ENCODE results near the gene MCOLN2. TPM values are rescaled to one million over a fixed set of nuclear protein-coding genes. Genes with fewer than 3 reads are reported as not detected.

MCOLN2 gene
- total RNA-seq, 2 donors from 2014 or later, result 15.4 to 21.6 TPM

DNA sequence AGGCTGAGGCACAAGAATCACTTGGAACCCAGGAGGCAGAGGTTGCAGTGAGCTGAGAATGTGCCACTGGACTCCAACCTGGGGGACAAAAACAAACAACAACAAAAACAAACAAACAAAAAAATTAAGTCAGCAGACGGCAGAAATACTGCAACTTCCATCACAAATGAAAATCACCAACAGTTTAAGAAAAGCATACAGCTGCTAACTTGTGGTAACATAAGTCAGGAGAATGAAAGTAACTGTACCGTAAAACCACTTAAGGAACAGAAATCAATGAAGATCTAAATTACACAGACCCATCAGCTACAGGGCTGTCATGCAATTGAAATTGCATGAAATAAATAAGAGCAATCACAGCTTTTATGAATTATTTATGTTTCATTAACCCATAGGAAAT is 25.0 kb downstream of the MCOLN2 start:
- H3K27me3 ChIP-seq, result no peaks in the 10 kb centered on the region
- no peaks in the 10 kb centered on the region for H3K9me3 ChIP-seq
- no peak for DNase-seq
- no peak overlapping the region for H3K9ac ChIP-seq (ENCODE audit: low read depth in 2 of 2, low read length in 2 of 2)
- no peaks in the 10 kb centered on the region for H3K4me1 ChIP-seq
- H3K27ac ChIP-seq, result no peak overlapping the region
- intact Hi-C loops (cut with DNase I), result no loop called here
- H3K4me3 ChIP-seq, result no peak overlapping the region
- H3K36me3 ChIP-seq, result no peaks in the 10 kb centered on the region
- TF ChIP-seq, protein P1, sequence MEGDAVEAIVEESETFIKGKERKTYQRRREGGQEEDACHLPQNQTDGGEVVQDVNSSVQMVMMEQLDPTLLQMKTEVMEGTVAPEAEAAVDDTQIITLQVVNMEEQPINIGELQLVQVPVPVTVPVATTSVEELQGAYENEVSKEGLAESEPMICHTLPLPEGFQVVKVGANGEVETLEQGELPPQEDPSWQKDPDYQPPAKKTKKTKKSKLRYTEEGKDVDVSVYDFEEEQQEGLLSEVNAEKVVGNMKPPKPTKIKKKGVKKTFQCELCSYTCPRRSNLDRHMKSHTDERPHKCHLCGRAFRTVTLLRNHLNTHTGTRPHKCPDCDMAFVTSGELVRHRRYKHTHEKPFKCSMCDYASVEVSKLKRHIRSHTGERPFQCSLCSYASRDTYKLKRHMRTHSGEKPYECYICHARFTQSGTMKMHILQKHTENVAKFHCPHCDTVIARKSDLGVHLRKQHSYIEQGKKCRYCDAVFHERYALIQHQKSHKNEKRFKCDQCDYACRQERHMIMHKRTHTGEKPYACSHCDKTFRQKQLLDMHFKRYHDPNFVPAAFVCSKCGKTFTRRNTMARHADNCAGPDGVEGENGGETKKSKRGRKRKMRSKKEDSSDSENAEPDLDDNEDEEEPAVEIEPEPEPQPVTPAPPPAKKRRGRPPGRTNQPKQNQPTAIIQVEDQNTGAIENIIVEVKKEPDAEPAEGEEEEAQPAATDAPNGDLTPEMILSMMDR (IDR thresholded peaks at IDR 0.05), result no peak

DNA sequence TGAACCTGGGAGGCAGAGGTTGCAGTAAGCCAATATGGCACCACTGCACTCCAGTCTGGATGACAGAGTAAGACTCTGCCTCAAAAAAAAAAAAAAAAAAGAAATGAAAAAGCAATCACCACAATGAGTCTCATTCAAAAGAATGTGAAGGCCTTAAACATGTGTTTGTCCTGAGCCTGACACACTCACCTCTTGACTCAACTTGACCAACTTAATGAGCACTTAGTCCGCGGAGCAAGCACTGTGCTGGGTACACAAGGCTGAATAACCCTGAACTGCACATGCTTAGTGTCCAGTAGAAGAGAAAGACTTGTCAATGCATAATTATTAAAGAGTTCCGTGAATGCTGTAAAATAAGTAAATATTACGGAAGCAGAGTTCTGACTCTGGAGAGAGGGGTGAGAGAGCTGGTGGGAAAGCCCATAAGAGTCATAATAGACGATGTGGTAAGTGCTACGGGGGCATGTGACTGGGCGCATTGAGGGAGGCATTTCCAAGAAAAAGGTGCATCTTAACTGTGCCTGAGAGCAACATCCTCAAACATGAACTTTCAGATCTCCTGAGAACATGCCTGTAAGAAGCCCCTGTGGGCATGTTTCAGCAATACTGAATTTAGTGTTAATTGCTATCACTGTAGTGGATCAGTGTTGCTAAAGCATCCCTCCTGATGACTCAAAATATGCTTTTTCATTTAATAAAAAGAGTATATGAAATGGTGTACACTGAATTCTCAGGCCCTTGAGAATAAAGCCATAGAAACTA is 27.2 kb downstream of the MCOLN2 start:
- Histone ChIP-seq H3K4me1 (no peaks in the 10 kb centered on the region), H3K9me3 (no peaks in the 10 kb centered on the region), H3K27ac (peak overlapping the region; percentile 32), H3K36me3 (no peaks in the 10 kb centered on the region), H3K27me3 (no peaks in the 10 kb centered on the region), H3K4me3 (no peak overlapping the region), H3K9ac (ENCODE audit: low read depth in 2 of 2, low read length in 2 of 2) (no peak overlapping the region)
- intact Hi-C loops (cut with DNase I), result no loop called here
- no peak for DNase-seq
- TF ChIP-seq, protein P1 (IDR thresholded peaks at IDR 0.05), result no peak

DNA sequence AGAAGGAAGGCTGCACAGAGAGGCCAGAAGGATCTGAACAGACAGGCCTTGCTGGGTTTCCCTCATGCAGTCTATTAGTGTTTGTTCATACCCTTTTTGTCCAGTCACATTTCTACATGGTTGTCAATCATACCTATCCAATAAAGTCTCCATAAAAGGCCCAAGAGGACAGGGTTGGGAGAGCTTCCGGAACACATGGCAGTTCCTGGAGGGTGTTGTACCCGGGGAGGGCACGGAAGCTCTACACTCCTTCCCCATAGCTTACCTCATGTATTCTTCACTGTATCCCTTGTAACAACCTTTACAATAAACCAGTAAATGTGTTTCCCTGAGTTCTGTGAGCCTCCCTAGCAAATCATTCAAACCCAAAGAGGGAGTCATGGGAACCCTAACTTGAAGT is 28.0 kb downstream of the MCOLN2 start:
- no peaks in the 10 kb centered on the region for H3K36me3 ChIP-seq
- H3K27me3 ChIP-seq, result no peaks in the 10 kb centered on the region
- H3K27ac ChIP-seq, result peak overlapping the region; percentile 32
- no peak overlapping the region for H3K4me3 ChIP-seq
- no peak overlapping the region for H3K9ac ChIP-seq (ENCODE audit: low read depth in 2 of 2, low read length in 2 of 2)
- peak; percentile 47 for DNase-seq
- no peaks in the 10 kb centered on the region for H3K9me3 ChIP-seq
- TF ChIP-seq, protein P1 (IDR thresholded peaks at IDR 0.05), result no peak
- intact Hi-C loops (cut with DNase I), result no loop called here
- H3K4me1 ChIP-seq, result no peaks in the 10 kb centered on the region

DNA sequence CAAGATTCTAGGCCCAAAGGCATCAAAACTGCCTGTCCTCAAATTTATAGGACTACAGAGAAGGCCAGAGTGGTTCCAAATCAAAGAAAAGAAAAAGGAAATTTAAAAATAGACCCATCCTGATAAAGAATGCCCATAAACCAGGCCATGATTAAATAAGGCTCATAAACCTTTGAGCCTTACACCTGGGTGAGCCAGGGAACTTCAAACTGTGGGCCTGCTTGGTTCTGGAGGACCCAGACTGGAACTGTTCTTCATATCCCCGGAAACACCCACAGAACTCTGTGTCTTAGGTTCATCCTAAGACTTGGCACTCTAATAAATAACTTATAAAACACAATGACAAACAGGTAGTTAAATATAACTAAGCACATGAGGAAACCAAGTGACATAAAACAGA is 28.8 kb downstream of the MCOLN2 start:
- Histone ChIP-seq H3K27ac (peak overlapping the region; percentile 32), H3K36me3 (no peaks in the 10 kb centered on the region), H3K9me3 (no peaks in the 10 kb centered on the region), H3K4me1 (no peaks in the 10 kb centered on the region), H3K27me3 (no peaks in the 10 kb centered on the region), H3K9ac (ENCODE audit: low read depth in 2 of 2, low read length in 2 of 2) (no peak overlapping the region), H3K4me3 (no peak overlapping the region)
- intact Hi-C loops (cut with DNase I), result no loop called here
- TF ChIP-seq, protein P1 (IDR thresholded peaks at IDR 0.05), result no peak
- DNase-seq, result no peak

DNA sequence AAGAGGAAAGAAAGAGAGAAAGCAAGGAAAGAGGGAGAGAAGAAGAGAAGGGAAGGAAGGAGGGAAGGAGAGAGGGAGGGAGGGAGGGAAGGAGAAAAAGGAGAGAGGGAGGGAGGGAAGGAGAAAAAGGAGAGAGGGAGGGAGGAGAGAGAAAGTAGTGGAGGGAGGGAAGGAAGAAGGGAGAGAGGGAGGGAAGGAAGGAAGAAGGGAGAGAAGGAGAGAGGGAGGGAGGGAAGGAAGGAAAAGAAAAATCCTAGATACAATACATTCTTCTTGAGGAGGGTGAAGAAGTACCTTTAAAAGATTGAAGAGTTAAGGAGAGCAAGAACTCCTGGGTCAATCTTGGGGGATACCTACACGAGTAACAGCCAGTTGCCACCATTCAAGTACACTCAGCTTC is 29.2 kb downstream of the MCOLN2 start:
- Histone ChIP-seq H3K9me3 (no peaks in the 10 kb centered on the region), H3K9ac (ENCODE audit: low read depth in 2 of 2, low read length in 2 of 2) (no peak overlapping the region), H3K4me3 (no peak overlapping the region), H3K27ac (peak overlapping the region; percentile 32), H3K36me3 (no peaks in the 10 kb centered on the region), H3K27me3 (no peaks in the 10 kb centered on the region), H3K4me1 (no peaks in the 10 kb centered on the region)
- no peak for DNase-seq
- intact Hi-C loops (cut with DNase I), result no loop called here
- TF ChIP-seq, protein P1 (IDR thresholded peaks at IDR 0.05), result no peak
